ENCODE measurements around the gene MCRIP1.

DNA sequence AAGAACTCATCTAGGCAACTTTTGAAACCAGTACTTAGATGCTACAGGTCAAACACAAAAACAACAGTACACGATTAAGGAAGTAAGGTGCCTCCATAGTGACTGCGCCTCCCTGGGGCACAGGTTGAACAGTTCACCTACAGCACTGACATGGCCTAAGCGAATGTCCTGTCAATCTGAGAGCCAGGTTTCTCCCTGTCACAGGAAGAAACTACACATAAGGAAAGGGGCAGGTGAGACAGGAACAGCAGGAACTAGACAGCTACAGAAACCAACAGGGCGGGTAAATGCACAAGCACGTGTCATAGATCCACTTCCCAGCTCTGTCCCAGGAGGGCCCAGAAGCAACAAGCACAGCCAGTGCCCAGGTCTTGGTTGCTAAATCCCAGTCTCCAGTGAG is 46.0 kb upstream of the MCRIP1 start:
- TF ChIP-seq POLR2AphosphoS5 (IDR thresholded peaks at IDR 0.05; ENCODE audit: low read depth, low read length) (no peak), TCF7L2 (IDR thresholded peaks at IDR 0.05; ENCODE audit: low read depth, low read length) (no peak)
- TF ChIP-seq, protein P1, sequence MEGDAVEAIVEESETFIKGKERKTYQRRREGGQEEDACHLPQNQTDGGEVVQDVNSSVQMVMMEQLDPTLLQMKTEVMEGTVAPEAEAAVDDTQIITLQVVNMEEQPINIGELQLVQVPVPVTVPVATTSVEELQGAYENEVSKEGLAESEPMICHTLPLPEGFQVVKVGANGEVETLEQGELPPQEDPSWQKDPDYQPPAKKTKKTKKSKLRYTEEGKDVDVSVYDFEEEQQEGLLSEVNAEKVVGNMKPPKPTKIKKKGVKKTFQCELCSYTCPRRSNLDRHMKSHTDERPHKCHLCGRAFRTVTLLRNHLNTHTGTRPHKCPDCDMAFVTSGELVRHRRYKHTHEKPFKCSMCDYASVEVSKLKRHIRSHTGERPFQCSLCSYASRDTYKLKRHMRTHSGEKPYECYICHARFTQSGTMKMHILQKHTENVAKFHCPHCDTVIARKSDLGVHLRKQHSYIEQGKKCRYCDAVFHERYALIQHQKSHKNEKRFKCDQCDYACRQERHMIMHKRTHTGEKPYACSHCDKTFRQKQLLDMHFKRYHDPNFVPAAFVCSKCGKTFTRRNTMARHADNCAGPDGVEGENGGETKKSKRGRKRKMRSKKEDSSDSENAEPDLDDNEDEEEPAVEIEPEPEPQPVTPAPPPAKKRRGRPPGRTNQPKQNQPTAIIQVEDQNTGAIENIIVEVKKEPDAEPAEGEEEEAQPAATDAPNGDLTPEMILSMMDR (IDR thresholded peaks at IDR 0.05), result no peak
- TF ChIP-seq, protein P2, sequence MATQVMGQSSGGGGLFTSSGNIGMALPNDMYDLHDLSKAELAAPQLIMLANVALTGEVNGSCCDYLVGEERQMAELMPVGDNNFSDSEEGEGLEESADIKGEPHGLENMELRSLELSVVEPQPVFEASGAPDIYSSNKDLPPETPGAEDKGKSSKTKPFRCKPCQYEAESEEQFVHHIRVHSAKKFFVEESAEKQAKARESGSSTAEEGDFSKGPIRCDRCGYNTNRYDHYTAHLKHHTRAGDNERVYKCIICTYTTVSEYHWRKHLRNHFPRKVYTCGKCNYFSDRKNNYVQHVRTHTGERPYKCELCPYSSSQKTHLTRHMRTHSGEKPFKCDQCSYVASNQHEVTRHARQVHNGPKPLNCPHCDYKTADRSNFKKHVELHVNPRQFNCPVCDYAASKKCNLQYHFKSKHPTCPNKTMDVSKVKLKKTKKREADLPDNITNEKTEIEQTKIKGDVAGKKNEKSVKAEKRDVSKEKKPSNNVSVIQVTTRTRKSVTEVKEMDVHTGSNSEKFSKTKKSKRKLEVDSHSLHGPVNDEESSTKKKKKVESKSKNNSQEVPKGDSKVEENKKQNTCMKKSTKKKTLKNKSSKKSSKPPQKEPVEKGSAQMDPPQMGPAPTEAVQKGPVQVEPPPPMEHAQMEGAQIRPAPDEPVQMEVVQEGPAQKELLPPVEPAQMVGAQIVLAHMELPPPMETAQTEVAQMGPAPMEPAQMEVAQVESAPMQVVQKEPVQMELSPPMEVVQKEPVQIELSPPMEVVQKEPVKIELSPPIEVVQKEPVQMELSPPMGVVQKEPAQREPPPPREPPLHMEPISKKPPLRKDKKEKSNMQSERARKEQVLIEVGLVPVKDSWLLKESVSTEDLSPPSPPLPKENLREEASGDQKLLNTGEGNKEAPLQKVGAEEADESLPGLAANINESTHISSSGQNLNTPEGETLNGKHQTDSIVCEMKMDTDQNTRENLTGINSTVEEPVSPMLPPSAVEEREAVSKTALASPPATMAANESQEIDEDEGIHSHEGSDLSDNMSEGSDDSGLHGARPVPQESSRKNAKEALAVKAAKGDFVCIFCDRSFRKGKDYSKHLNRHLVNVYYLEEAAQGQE (IDR thresholded peaks at IDR 0.05; ENCODE audit: insufficient read depth in 1 of 2, low read depth in 2 of 2, low read length in 1 of 2), result no peak
